GM23248 (cell line): Measurements from ENCODE around the gene TSPAN17. TPM values are rescaled to one million over a fixed set of nuclear protein-coding genes. Genes with fewer than 3 reads are reported as not detected.

Experiments used
- DNase-seq: peaks from one replicate; pipeline ENCODE4 v3.0.0-alpha.2; 2015
- H2AFZ ChIP-seq: fragments of 200-600 bp; sonication (generic); 2 replicates; pipeline ENCODE4 v1.6.1; 2016; ENCODE audit warnings: antibody characterized with exemption
- H3F3A ChIP-seq: fragments of 200-600 bp; sonication (generic); 2 replicates; pipeline ENCODE4 v1.6.1; 2016; ENCODE audit warnings: mild to moderate bottlenecking, antibody characterized with exemption, mixed run types; ENCODE audit not compliant: insufficient read depth
- H3K27ac ChIP-seq: fragments of 200-600 bp; sonication (generic); 2 replicates; pipeline ENCODE4 v1.5.1; 2016; ENCODE audit warnings: mild to moderate bottlenecking
- H3K27me3 ChIP-seq: fragments of 200-600 bp; sonication (generic); replicated peaks from 2 replicates; pipeline ENCODE4 v1.6.1; 2016; ENCODE audit warnings: mild to moderate bottlenecking; ENCODE audit not compliant: insufficient read depth
- H3K36me3 ChIP-seq: fragments of 200-600 bp; sonication (generic); 2 replicates; pipeline ENCODE4 v1.6.1; 2016; ENCODE audit warnings: low read depth, mild to moderate bottlenecking
- H3K4me1 ChIP-seq: fragments of 200-600 bp; sonication (generic); 2 replicates; pipeline ENCODE4 v1.6.1; 2016; ENCODE audit warnings: mild to moderate bottlenecking; ENCODE audit not compliant: insufficient read depth
- H3K4me2 ChIP-seq: fragments of 200-600 bp; sonication (generic); one replicate; pipeline ENCODE4 v1.6.1; 2016; ENCODE audit warnings: mild to moderate bottlenecking; ENCODE audit not compliant: unreplicated experiment
- H3K4me3 ChIP-seq: fragments of 200-600 bp; sonication (generic); 2 replicates; pipeline ENCODE4 v1.5.1; 2016; ENCODE audit warnings: mild to moderate bottlenecking
- H3K79me2 ChIP-seq: fragments of 200-600 bp; sonication (generic); 2 replicates; pipeline ENCODE4 v1.6.1; 2016; ENCODE audit warnings: mild to moderate bottlenecking; ENCODE audit not compliant: insufficient read depth
- H3K9ac ChIP-seq: fragments of 200-600 bp; sonication (generic); 2 replicates; pipeline ENCODE4 v1.6.1; 2016; ENCODE audit warnings: mild to moderate bottlenecking
- H3K9me2 ChIP-seq: fragments of 200-600 bp; sonication (generic); 2 replicates; pipeline ENCODE4 v1.6.1; 2016; ENCODE audit warnings: mixed run types, mild to moderate bottlenecking, moderate library complexity; ENCODE audit not compliant: insufficient read depth
- H3K9me3 ChIP-seq: fragments of 200-600 bp; sonication (generic); one replicate; pipeline ENCODE4 v1.6.1; 2017; ENCODE audit warnings: low read depth
- H4K20me1 ChIP-seq: fragments of 200-600 bp; sonication (generic); 2 replicates; pipeline ENCODE4 v1.6.0; 2016; ENCODE audit not compliant: insufficient read depth
- EZH2 ChIP-seq: fragments of 200-600 bp; sonication (generic); IDR thresholded peaks from 2 replicates; pipeline ENCODE4 v1.6.1; 2018; ENCODE audit warnings: antibody characterized with exemption, mild to moderate bottlenecking; ENCODE audit not compliant: insufficient read depth, poor library complexity, severe bottlenecking
- EZH2phosphoT487 ChIP-seq: fragments of 200-600 bp; sonication (generic); IDR thresholded peaks from 2 replicates; pipeline ENCODE4 v1.6.1; 2018; ENCODE audit warnings: antibody characterized with exemption, moderate library complexity, mild to moderate bottlenecking, low read depth; ENCODE audit not compliant: insufficient read depth
- WGBS, 2 experiments: methylation state at CpG; one replicate each; pipeline ENCODE4 v1.1.6; 2015 to 2017; ENCODE audit warnings: low lambda C conversion rate in 2 of 2, low coverage in 1 of 2; ENCODE audit errors: missing lambda C conversion rate in 2 of 2; 5-methylcytosine and 5-hydroxymethylcytosine counted together
- in situ Hi-C: fragments of 300-500 bp; cut with MboI; formaldehyde crosslinking; loops from 2 replicates; pipeline ENCODE4 v1.15.0; 2020
- polyA plus RNA-seq: library from polyadenylated mRNA; unstranded; fragments of >200 nt; fragmentation: Nextera tagmentation; extraction: Ambion mirVana; gene quantifications from 2 replicates; pipeline ENCODE4 v1.2.1, GENCODE V29; 2016
- total RNA-seq: library from RNA; depleted of rRNA; stranded (reverse); fragments of >200 nt; shearing (Covaris generic); gene quantifications from 2 replicates; pipeline ENCODE4 v1.2.3, GENCODE V29; 2014

Gene TSPAN17
- total and polyA plus RNA-seq, 2 experiments from 2014 or later = 29.9 to 41.2 TPM

- H3K27ac ChIP-seq = no peak overlapping the region
- no peak overlapping the region for H2AFZ ChIP-seq
- no peaks in the 10 kb centered on the region for H3K9me3 ChIP-seq
- no peak for DNase-seq
- no peak overlapping the region for H3K4me3 ChIP-seq
- no peaks in the 10 kb centered on the region for H3F3A ChIP-seq
- no peaks in the 10 kb centered on the region for H3K79me2 ChIP-seq
- in situ Hi-C loops = no loop called here
- peaks cover 47% of the 10 kb centered on the region for H3K27me3 ChIP-seq
- no peaks in the 10 kb centered on the region for H3K36me3 ChIP-seq
- H4K20me1 ChIP-seq = no peaks in the 10 kb centered on the region
- no peaks in the 10 kb centered on the region for H3K4me1 ChIP-seq
- WGBS, 2 experiments = 45 to 48% methylated on average over 10 of the region's 10 CpGs
- no peak for TF ChIP-seq EZH2phosphoT487
- no peak for TF ChIP-seq EZH2
- no peaks in the 10 kb centered on the region for H3K9me2 ChIP-seq
- H3K4me2 ChIP-seq = no peak overlapping the region
- H3K9ac ChIP-seq = no peak overlapping the region
Measured at GRCh38 chr5:176687247-176687646, 40.0 kb downstream of the TSPAN17 start.

- in situ Hi-C loops = no loop called here
- H4K20me1 ChIP-seq = no peaks in the 10 kb centered on the region
- no peaks in the 10 kb centered on the region for H3K9me2 ChIP-seq
- TF ChIP-seq EZH2 = no peak
- no peak for TF ChIP-seq EZH2phosphoT487
- no peak overlapping the region for H3K27ac ChIP-seq
- no peaks in the 10 kb centered on the region for H3K79me2 ChIP-seq
- H3K9ac ChIP-seq = no peak overlapping the region
- no peak for DNase-seq
- no peak overlapping the region for H2AFZ ChIP-seq
- H3F3A ChIP-seq = no peaks in the 10 kb centered on the region
- peaks cover 44% of the 10 kb centered on the region for H3K27me3 ChIP-seq
- no peak overlapping the region for H3K4me3 ChIP-seq
- H3K36me3 ChIP-seq = no peaks in the 10 kb centered on the region
- WGBS, 2 experiments = 75 to 91% methylated on average over 5 of the region's 5 CpGs
- H3K4me2 ChIP-seq = no peak overlapping the region
- no peaks in the 10 kb centered on the region for H3K9me3 ChIP-seq
- H3K4me1 ChIP-seq = no peaks in the 10 kb centered on the region
Measured at GRCh38 chr5:176687881-176688280, 40.6 kb downstream of the TSPAN17 start.

- Histone ChIP-seq H3K4me2 (no peak overlapping the region), H3K9me2 (no peaks in the 10 kb centered on the region), H3K4me1 (no peaks in the 10 kb centered on the region), H4K20me1 (no peaks in the 10 kb centered on the region), H2AFZ (no peak overlapping the region), H3F3A (no peaks in the 10 kb centered on the region), H3K79me2 (no peaks in the 10 kb centered on the region), H3K36me3 (no peaks in the 10 kb centered on the region), H3K9ac (no peak overlapping the region), H3K9me3 (no peaks in the 10 kb centered on the region), H3K4me3 (no peak overlapping the region), H3K27ac (no peak overlapping the region), H3K27me3 (peaks cover 51% of the 10 kb centered on the region)
- 48 to 62% methylated on average over 6 to 7 of the region's 7 CpGs for WGBS, 2 experiments
- in situ Hi-C loops = no loop called here
- no peak for DNase-seq
- no peak for TF ChIP-seq EZH2
- no peak for TF ChIP-seq EZH2phosphoT487
Measured at GRCh38 chr5:176690911-176691310, 43.6 kb downstream of the TSPAN17 start.

- H3K9me3 ChIP-seq = no peaks in the 10 kb centered on the region
- H3K9me2 ChIP-seq = no peaks in the 10 kb centered on the region
- no peak overlapping the region for H3K4me2 ChIP-seq
- H3K79me2 ChIP-seq = no peaks in the 10 kb centered on the region
- no peak overlapping the region for H3K27ac ChIP-seq
- 65 to 80% methylated on average over 1 of the region's 1 CpG for WGBS, 2 experiments
- no peaks in the 10 kb centered on the region for H4K20me1 ChIP-seq
- H3K4me3 ChIP-seq = no peak overlapping the region
- peaks cover 52% of the 10 kb centered on the region for H3K27me3 ChIP-seq
- TF ChIP-seq EZH2phosphoT487 = no peak
- TF ChIP-seq EZH2 = no peak
- in situ Hi-C loops = no loop called here
- H3K4me1 ChIP-seq = no peaks in the 10 kb centered on the region
- H3K36me3 ChIP-seq = no peaks in the 10 kb centered on the region
- DNase-seq = no peak
- no peaks in the 10 kb centered on the region for H3F3A ChIP-seq
- H2AFZ ChIP-seq = no peak overlapping the region
- no peak overlapping the region for H3K9ac ChIP-seq
Measured at GRCh38 chr5:176691524-176691923, 44.2 kb downstream of the TSPAN17 start.

- no peak for DNase-seq
- WGBS, 2 experiments = 71 to 79% methylated on average over 5 of the region's 5 CpGs
- H3F3A ChIP-seq = no peaks in the 10 kb centered on the region
- no peak overlapping the region for H2AFZ ChIP-seq
- no peaks in the 10 kb centered on the region for H4K20me1 ChIP-seq
- H3K27ac ChIP-seq = no peak overlapping the region
- H3K9me2 ChIP-seq = no peaks in the 10 kb centered on the region
- no peak overlapping the region for H3K4me3 ChIP-seq
- no peak overlapping the region for H3K9ac ChIP-seq
- no peak overlapping the region for H3K4me2 ChIP-seq
- no peaks in the 10 kb centered on the region for H3K4me1 ChIP-seq
- no peaks in the 10 kb centered on the region for H3K9me3 ChIP-seq
- TF ChIP-seq EZH2phosphoT487 = no peak
- H3K27me3 ChIP-seq = peaks cover 48% of the 10 kb centered on the region
- no peaks in the 10 kb centered on the region for H3K79me2 ChIP-seq
- H3K36me3 ChIP-seq = no peaks in the 10 kb centered on the region
- in situ Hi-C loops = no loop called here
Measured at GRCh38 chr5:176692326-176692725, 45.0 kb downstream of the TSPAN17 start.
